ENCODE measurements around the gene ATRIP. TPM values are rescaled to one million over a fixed set of nuclear protein-coding genes. Genes with fewer than 3 reads are reported as not detected.
"Not testable (repeated sequence)": the region's sequence is repeated elsewhere in the genome, so short reads cannot be mapped to it uniquely, and the experiment has no call there.

ATRIP gene
- total and polyA plus RNA-seq, 11 donors, result 2.1 to 5.1 (median 3.6) TPM

- intact Hi-C loops (cut with DNase I), result loop anchor here in 1 of 10 donors (10.0 kb wide), 1 partner anchor 207 kb away; the partner anchor contains the start of gene NCKIPSD
- peak overlapping the region in 10 of 12 donors; percentile 3 to 88 (median 72) for H3K27ac ChIP-seq
These were observed 31.5 kb downstream of the ATRIP start for GRCh38 chr3:48477959-48478520.

GRCh38 chr3:48478626-48479555 lies 32.4 kb downstream of the ATRIP start:
- Histone ChIP-seq H3K36me3 (peaks cover 0 to 17% (median 0%) of the 10 kb centered on the region in 9 donors), H3K4me1 (peaks cover 0 to 19% (median 7%) of the 10 kb centered on the region in 12 donors), H3K9me3 (no peaks in the 10 kb centered on the region), H3K27ac (peak overlapping the region in 9 of 12 donors; percentile 3 to 88 (median 74)), H3K27me3 (no peaks in the 10 kb centered on the region), H3K4me3 (peak overlapping the region in 1 of 12 donors; percentile 25)
- 69 to 84% (median 80%) methylated on average over 16 to 19 of the region's 19 CpGs for WGBS, 4 donors
- intact Hi-C loops (cut with DNase I), result loop anchor here in 1 of 10 donors (10.0 kb wide), 1 partner anchor 206 kb away; the partner anchor contains the start of gene NCKIPSD
- TF ChIP-seq POLR2A (IDR thresholded peaks at IDR 0.05) (no peak), CTCF (IDR thresholded peaks at IDR 0.05) (no peak)
- ATAC-seq (peak in 2 of 4 donors; percentile 8 to 21), DNase-seq (no peak)

More at GRCh38 chr3:48477959-48478520, 31.5 kb downstream of the ATRIP start:
- peak in 1 of 4 donors; percentile 1 for ATAC-seq
- H3K9me3 ChIP-seq, result no peaks in the 10 kb centered on the region
- TF ChIP-seq POLR2A (IDR thresholded peaks at IDR 0.05) (no peak), CTCF (IDR thresholded peaks at IDR 0.05) (no peak)
- WGBS, 4 donors, result 72 to 80% (median 75%) methylated on average over 8 to 9 of the region's 9 CpGs
- DNase-seq, result no peak
- peaks cover 0 to 27% (median 14%) of the 10 kb centered on the region in 12 donors for H3K4me1 ChIP-seq
- peak overlapping the region in 1 of 12 donors; percentile 25 for H3K4me3 ChIP-seq
- H3K27me3 ChIP-seq, result no peaks in the 10 kb centered on the region
- H3K36me3 ChIP-seq, result peaks cover 0 to 17% (median 0%) of the 10 kb centered on the region in 9 donors

- H3K27ac ChIP-seq; intact Hi-C loops (cut with DNase I); H3K9me3 ChIP-seq; DNase-seq; H3K4me3 ChIP-seq; H3K27me3 ChIP-seq; ATAC-seq: not testable (repeated sequence)
- Histone ChIP-seq H3K36me3 (peaks cover 0 to 11% (median 0%) of the 10 kb centered on the region in 9 donors), H3K4me1 (peaks cover 0 to 19% (median 6%) of the 10 kb centered on the region in 12 donors)
- 98 to 99% (median 98%) methylated on average over 11 of the region's 11 CpGs for WGBS, 4 donors
These were observed 34.4 kb downstream of the ATRIP start for GRCh38 chr3:48480891-48481290.

- DNase-seq; H3K27ac ChIP-seq; intact Hi-C loops (cut with DNase I); H3K9me3 ChIP-seq; H3K4me3 ChIP-seq; H3K36me3 ChIP-seq; H3K27me3 ChIP-seq; ATAC-seq: not testable (repeated sequence)
- WGBS, 4 donors, result 94 to 98% (median 94%) methylated on average over 6 of the region's 6 CpGs
- peaks cover 0 to 15% (median 4%) of the 10 kb centered on the region in 12 donors for H3K4me1 ChIP-seq
These were observed 36.3 kb downstream of the ATRIP start for GRCh38 chr3:48482822-48483221.

GRCh38 chr3:48486952-48487351 lies 40.4 kb downstream of the ATRIP start:
- no peak for DNase-seq
- intact Hi-C loops (cut with DNase I), result no loop called here

More at GRCh38 chr3:48486952-48487351, 40.4 kb downstream of the ATRIP start:
- Histone ChIP-seq H3K27me3 (no peaks in the 10 kb centered on the region), H3K36me3 (peaks cover 0 to 16% (median 0%) of the 10 kb centered on the region in 9 donors), H3K4me1 (no peaks in the 10 kb centered on the region), H3K4me3 (no peak overlapping the region), H3K27ac (no peak overlapping the region), H3K9me3 (no peaks in the 10 kb centered on the region)
- no peak for TF ChIP-seq CTCF (IDR thresholded peaks at IDR 0.05)
- no peak for TF ChIP-seq POLR2A (IDR thresholded peaks at IDR 0.05)
- 88 to 92% (median 91%) methylated on average over 5 of the region's 5 CpGs for WGBS, 4 donors
- no peak for ATAC-seq

Data from heart left ventricle (tissue), 16 donors.